SK-N-SH (cell line): ENCODE data around the gene CDKN3. TPM values are rescaled to one million over a fixed set of nuclear protein-coding genes. Genes with fewer than 3 reads are reported as not detected.

Experiments used
- CTCF ChIA-PET: fragments of 300-600, 350-600 bp; formaldehyde crosslinking; extraction: SDS; loops from one replicate; lab custom pipeline; 2021; lab: Yijun Ruan, JAX
- POLR2A ChIA-PET: fragments of 350-600 bp; sonication (Branson Sonifier 250); formaldehyde crosslinking; extraction: SDS; loops from one replicate; lab custom pipeline; 2020; ENCODE audit warnings: antibody characterized with exemption, inconsistent platforms; lab: Yijun Ruan, JAX
- DNase-seq: peaks from one replicate; pipeline ENCODE4 v3.0.0; 2012
- H2AFZ ChIP-seq: fragments of 200-600 bp; sonication (generic); 2 replicates; pipeline ENCODE4 v1.8.1; 2016; ENCODE audit warnings: antibody characterized with exemption, mild to moderate bottlenecking, low read depth
- H3F3A ChIP-seq: fragments of 200-600 bp; sonication (generic); replicated peaks from 2 replicates; pipeline ENCODE3; 2016; ENCODE audit warnings: antibody characterized with exemption, mild to moderate bottlenecking; ENCODE audit not compliant: insufficient read depth
- H3K27ac ChIP-seq, 2 experiments: fragments of 200-500 bp in 1 of 2; fragments of 200-600 bp in 1 of 2; sonication (Bioruptor generic) in 1 of 2; sonication (generic), shearing (Covaris generic) in 1 of 2; 2 replicates each; pipeline versions ENCODE4 v1.5.1 to v1.6.1; 2014 to 2016; ENCODE audit warnings: low read depth in 2 of 2, inconsistent platforms in 1 of 2, low read length in 1 of 2, mild to moderate bottlenecking in 1 of 2, mixed read lengths in 1 of 2
- H3K27me3 ChIP-seq: fragments of 200-600 bp; sonication (generic), shearing (Covaris generic); 2 replicates; pipeline ENCODE4 v1.6.1; 2016; ENCODE audit warnings: mixed run types; ENCODE audit not compliant: insufficient read depth
- H3K36me3 ChIP-seq, 2 experiments: fragments of 200-500 bp in 1 of 2; fragments of 200-600 bp in 1 of 2; sonication (Bioruptor generic) in 1 of 2; sonication (generic) in 1 of 2; replicated peaks in 1 of 2; 2 replicates each; pipeline versions ENCODE3 to v1.5.1; 2014 to 2016; ENCODE audit warnings: low read length in 1 of 2, mild to moderate bottlenecking in 1 of 2; ENCODE audit not compliant: insufficient read depth in 2 of 2, control insufficient read depth in 1 of 2
- H3K4me1 ChIP-seq, 2 experiments: fragments of 200-500 bp in 1 of 2; fragments of 200-600 bp in 1 of 2; sonication (Bioruptor generic) in 1 of 2; sonication (generic), shearing (Covaris generic) in 1 of 2; 2 replicates each; pipeline versions ENCODE4 v1.5.1 to v1.6.1; 2014 to 2016; ENCODE audit warnings: low read depth in 1 of 2, low read length in 1 of 2, mixed run types in 1 of 2; ENCODE audit not compliant: insufficient read depth in 2 of 2, control insufficient read depth in 1 of 2
- H3K4me2 ChIP-seq: fragments of 200-600 bp; sonication (generic), shearing (Covaris generic); 2 replicates; pipeline ENCODE4 v1.6.1; 2017; ENCODE audit warnings: mixed run types
- H3K4me3 ChIP-seq, 2 experiments: fragments of 200-500 bp in 1 of 2; fragments of 200-600 bp in 1 of 2; sonication (Bioruptor generic) in 1 of 2; sonication (generic), shearing (Covaris generic) in 1 of 2; 2 replicates each; pipeline versions ENCODE4 v1.5.1 to v1.8.1; 2014 to 2016; ENCODE audit warnings: low read depth in 2 of 2, inconsistent platforms in 1 of 2, low read length in 1 of 2, mild to moderate bottlenecking in 1 of 2, mixed read lengths in 1 of 2, moderate library complexity in 1 of 2
- H3K79me2 ChIP-seq: fragments of 200-600 bp; sonication (generic); 2 replicates; pipeline ENCODE4 v1.8.1; 2017; ENCODE audit warnings: mild to moderate bottlenecking; ENCODE audit not compliant: insufficient read depth
- H3K9ac ChIP-seq: fragments of 200-600 bp; sonication (generic); 2 replicates; pipeline ENCODE4 v1.6.1; 2017; ENCODE audit warnings: mixed run types
- H3K9me2 ChIP-seq: fragments of 200-600 bp; sonication (generic); 2 replicates; pipeline ENCODE4 v1.6.1; 2017; ENCODE audit warnings: mixed run types
- H3K9me3 ChIP-seq: fragments of 200-600 bp; sonication (generic); 2 replicates; pipeline ENCODE4 v1.6.1; 2017; ENCODE audit warnings: mixed run types, mild to moderate bottlenecking, moderate library complexity
- H4K20me1 ChIP-seq: fragments of 200-600 bp; sonication (generic); 2 replicates; pipeline ENCODE4 v1.6.1; 2017; ENCODE audit warnings: mild to moderate bottlenecking, mixed run types; ENCODE audit not compliant: insufficient read depth
- EP300 ChIP-seq, 2 experiments: IDR thresholded peaks; 2 replicates each; pipeline versions ENCODE4 v1.4.0 to v1.6.1; 2012; ENCODE audit warnings: borderline replicate concordance in 1 of 2, low read depth in 1 of 2, low read length in 1 of 2
- FOXJ3 ChIP-seq: sonication (generic); formaldehyde crosslinking; IDR thresholded peaks from 2 replicates; pipeline ENCODE4 v1.5.1; 2020; ENCODE audit warnings: mild to moderate bottlenecking, missing genetic modification reagents
- GABPA ChIP-seq: IDR thresholded peaks from 2 replicates; pipeline ENCODE4 v1.4.0; 2012; ENCODE audit warnings: low read depth, mild to moderate bottlenecking
- GATA2 ChIP-seq: sonication (generic); formaldehyde crosslinking; IDR thresholded peaks from 2 replicates; pipeline ENCODE4 v1.5.0; 2020; ENCODE audit warnings: mild to moderate bottlenecking, missing genetic modification reagents
- JUND ChIP-seq: IDR thresholded peaks from 2 replicates; pipeline ENCODE4 v1.4.0; 2012
- MXI1 ChIP-seq: IDR thresholded peaks from 2 replicates; pipeline ENCODE4 v1.6.1; 2012; ENCODE audit warnings: mild to moderate bottlenecking, low read depth, low read length, improper control_type of control experiment
- NRF1 ChIP-seq: IDR thresholded peaks from 2 replicates; pipeline ENCODE4 v1.6.1; 2012; ENCODE audit warnings: low read depth, mild to moderate bottlenecking, low read length
- POLR2AphosphoS5 ChIP-seq: IDR thresholded peaks from 2 replicates; pipeline ENCODE4 v1.6.1; 2012; ENCODE audit warnings: low read depth, low read length
- TAF1 ChIP-seq: IDR thresholded peaks from 2 replicates; pipeline ENCODE4 v1.6.1; 2012; ENCODE audit warnings: low read depth, mild to moderate bottlenecking, low read length, moderate library complexity, borderline replicate concordance
- TEAD4 ChIP-seq: IDR thresholded peaks from 2 replicates; pipeline ENCODE4 v1.4.0; 2012; ENCODE audit warnings: mild to moderate bottlenecking, borderline replicate concordance; ENCODE audit not compliant: insufficient read depth
- WGBS: methylation state at CpG from one replicate; pipeline ENCODE4 v1.1.6; 2017; ENCODE audit warnings: low lambda C conversion rate; 5-methylcytosine and 5-hydroxymethylcytosine counted together
- polyA plus RNA-seq, 3 experiments: library from polyadenylated mRNA; depleted of rRNA; stranded (reverse); fragments of >200 nt; gene quantifications; 2 replicates each; pipeline ENCODE4 v1.2.3, GENCODE V29; 2012
- TF ChIP-seq, protein P1 (sequence below): fragments of 200-600 bp; sonication (generic); IDR thresholded peaks from 2 replicates; pipeline ENCODE4 v1.6.1; 2017; ENCODE audit warnings: antibody characterized with exemption, mild to moderate bottlenecking, moderate library complexity
- TF ChIP-seq, protein P2 (sequence below): IDR thresholded peaks from 2 replicates; pipeline ENCODE4; 2012
- TF ChIP-seq, protein P3 (sequence below): fragments of 150-350 bp; IDR thresholded peaks from 2 replicates; pipeline ENCODE4 v1.6.1; 2016; ENCODE audit warnings: mild to moderate bottlenecking, low read depth, low read length
- TF ChIP-seq, protein P4 (sequence below): IDR thresholded peaks from 2 replicates; pipeline ENCODE4 v1.4.0; 2012; ENCODE audit warnings: low read depth, borderline replicate concordance
- TF ChIP-seq, protein P5 (sequence below): IDR thresholded peaks from 2 replicates; pipeline ENCODE4 v1.6.1; 2012; ENCODE audit warnings: mild to moderate bottlenecking, low read depth, low read length, moderate library complexity
- TF ChIP-seq, protein P6 (sequence below): IDR thresholded peaks from 2 replicates; pipeline ENCODE4 v1.4.0; 2012; ENCODE audit warnings: low read depth
- TF ChIP-seq, protein P7 (sequence below): IDR thresholded peaks from 2 replicates; pipeline ENCODE4 v1.4.0; 2012; ENCODE audit warnings: low read depth, borderline replicate concordance

CDKN3 gene
- polyA plus RNA-seq, 1 of the 3 experiments (the other 2 are of a cell fraction): 26.7 TPM

DNA sequence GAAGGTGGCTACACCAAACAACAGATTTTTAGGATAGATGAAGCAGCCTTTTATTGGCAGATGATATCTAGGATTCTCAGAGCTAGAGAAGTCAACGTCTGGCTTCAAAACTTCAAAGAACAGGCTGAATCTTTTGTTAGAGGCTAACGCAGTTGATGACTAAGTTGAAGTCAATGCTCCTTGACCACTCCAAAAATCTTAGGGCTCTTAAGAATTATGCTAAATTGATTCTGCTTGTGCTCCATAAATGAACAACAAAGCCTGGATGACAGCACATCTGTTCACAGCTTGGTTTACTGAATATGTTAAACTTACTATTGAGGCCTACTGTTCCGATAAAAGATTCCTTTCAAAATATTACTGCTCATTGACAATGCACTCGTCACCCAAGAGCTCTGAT is 13.0 kb upstream of the CDKN3 start (continued):
- TF ChIP-seq, protein P1, sequence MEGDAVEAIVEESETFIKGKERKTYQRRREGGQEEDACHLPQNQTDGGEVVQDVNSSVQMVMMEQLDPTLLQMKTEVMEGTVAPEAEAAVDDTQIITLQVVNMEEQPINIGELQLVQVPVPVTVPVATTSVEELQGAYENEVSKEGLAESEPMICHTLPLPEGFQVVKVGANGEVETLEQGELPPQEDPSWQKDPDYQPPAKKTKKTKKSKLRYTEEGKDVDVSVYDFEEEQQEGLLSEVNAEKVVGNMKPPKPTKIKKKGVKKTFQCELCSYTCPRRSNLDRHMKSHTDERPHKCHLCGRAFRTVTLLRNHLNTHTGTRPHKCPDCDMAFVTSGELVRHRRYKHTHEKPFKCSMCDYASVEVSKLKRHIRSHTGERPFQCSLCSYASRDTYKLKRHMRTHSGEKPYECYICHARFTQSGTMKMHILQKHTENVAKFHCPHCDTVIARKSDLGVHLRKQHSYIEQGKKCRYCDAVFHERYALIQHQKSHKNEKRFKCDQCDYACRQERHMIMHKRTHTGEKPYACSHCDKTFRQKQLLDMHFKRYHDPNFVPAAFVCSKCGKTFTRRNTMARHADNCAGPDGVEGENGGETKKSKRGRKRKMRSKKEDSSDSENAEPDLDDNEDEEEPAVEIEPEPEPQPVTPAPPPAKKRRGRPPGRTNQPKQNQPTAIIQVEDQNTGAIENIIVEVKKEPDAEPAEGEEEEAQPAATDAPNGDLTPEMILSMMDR: no peak
- TF ChIP-seq, all 33 proteins: peak for 0

DNA sequence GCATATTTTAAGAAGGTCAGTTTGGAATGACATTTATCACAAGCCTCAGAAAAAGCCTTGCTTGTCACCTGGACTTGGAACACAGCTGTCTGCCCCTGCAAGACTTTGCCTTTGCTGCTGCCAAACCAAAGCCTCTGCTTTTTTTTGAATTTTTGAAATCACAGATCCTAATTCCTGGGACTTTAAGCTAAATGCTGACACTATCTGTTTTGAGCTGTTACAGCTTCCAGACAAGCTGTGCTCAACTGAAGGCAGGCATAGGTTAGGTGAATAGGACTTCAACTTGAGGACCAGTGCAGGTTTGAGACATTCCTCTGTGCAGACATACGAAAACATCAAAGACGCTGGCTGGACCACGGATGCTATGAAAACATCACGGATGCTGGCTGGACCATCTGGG is 11.3 kb upstream of the CDKN3 start:
- CTCF ChIA-PET: no interaction called here
- H3K36me3 ChIP-seq: no peaks in the 10 kb centered on the region
- no peak overlapping the region for H3K27ac ChIP-seq
- no peaks in the 10 kb centered on the region for H3K9me3 ChIP-seq
- no peak overlapping the region for H3K4me2 ChIP-seq
- no peaks in the 10 kb centered on the region for H3K9me2 ChIP-seq
- H2AFZ ChIP-seq: no peak overlapping the region
- 91% methylated on average over 4 of the region's 4 CpGs for WGBS
- DNase-seq: no peak
- POLR2A ChIA-PET: no interaction called here
- no peaks in the 10 kb centered on the region for H4K20me1 ChIP-seq
- no peaks in the 10 kb centered on the region for H3K79me2 ChIP-seq
- no peaks in the 10 kb centered on the region for H3K4me1 ChIP-seq
- no peaks in the 10 kb centered on the region for H3F3A ChIP-seq
- no peak overlapping the region for H3K4me3 ChIP-seq
- peaks cover 7% of the 10 kb centered on the region; the same call in 1 of the 2 replicates for H3K27me3 ChIP-seq
- H3K9ac ChIP-seq: no peak overlapping the region
- TF ChIP-seq, protein P2, sequence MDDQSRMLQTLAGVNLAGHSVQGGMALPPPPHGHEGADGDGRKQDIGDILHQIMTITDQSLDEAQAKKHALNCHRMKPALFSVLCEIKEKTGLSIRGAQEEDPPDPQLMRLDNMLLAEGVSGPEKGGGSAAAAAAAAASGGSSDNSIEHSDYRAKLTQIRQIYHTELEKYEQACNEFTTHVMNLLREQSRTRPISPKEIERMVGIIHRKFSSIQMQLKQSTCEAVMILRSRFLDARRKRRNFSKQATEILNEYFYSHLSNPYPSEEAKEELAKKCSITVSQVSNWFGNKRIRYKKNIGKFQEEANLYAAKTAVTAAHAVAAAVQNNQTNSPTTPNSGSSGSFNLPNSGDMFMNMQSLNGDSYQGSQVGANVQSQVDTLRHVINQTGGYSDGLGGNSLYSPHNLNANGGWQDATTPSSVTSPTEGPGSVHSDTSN: no peak
- TF ChIP-seq GATA2 (no peak), MXI1 (no peak), JUND (no peak), GABPA (no peak), EP300 (IDR thresholded peaks at IDR 0.05; ENCODE audit: borderline replicate concordance in 1 of 2, low read depth in 1 of 2, low read length in 1 of 2) (no peak), TAF1 (no peak), POLR2AphosphoS5 (no peak), NRF1 (no peak), FOXJ3 (no peak), TEAD4 (no peak)
- TF ChIP-seq, protein P3, sequence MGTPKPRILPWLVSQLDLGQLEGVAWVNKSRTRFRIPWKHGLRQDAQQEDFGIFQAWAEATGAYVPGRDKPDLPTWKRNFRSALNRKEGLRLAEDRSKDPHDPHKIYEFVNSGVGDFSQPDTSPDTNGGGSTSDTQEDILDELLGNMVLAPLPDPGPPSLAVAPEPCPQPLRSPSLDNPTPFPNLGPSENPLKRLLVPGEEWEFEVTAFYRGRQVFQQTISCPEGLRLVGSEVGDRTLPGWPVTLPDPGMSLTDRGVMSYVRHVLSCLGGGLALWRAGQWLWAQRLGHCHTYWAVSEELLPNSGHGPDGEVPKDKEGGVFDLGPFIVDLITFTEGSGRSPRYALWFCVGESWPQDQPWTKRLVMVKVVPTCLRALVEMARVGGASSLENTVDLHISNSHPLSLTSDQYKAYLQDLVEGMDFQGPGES: no peak
- TF ChIP-seq, protein P4, sequence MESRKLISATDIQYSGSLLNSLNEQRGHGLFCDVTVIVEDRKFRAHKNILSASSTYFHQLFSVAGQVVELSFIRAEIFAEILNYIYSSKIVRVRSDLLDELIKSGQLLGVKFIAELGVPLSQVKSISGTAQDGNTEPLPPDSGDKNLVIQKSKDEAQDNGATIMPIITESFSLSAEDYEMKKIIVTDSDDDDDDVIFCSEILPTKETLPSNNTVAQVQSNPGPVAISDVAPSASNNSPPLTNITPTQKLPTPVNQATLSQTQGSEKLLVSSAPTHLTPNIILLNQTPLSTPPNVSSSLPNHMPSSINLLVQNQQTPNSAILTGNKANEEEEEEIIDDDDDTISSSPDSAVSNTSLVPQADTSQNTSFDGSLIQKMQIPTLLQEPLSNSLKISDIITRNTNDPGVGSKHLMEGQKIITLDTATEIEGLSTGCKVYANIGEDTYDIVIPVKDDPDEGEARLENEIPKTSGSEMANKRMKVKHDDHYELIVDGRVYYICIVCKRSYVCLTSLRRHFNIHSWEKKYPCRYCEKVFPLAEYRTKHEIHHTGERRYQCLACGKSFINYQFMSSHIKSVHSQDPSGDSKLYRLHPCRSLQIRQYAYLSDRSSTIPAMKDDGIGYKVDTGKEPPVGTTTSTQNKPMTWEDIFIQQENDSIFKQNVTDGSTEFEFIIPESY: no peak
- TF ChIP-seq, protein P1: no peak
- TF ChIP-seq, protein P5, sequence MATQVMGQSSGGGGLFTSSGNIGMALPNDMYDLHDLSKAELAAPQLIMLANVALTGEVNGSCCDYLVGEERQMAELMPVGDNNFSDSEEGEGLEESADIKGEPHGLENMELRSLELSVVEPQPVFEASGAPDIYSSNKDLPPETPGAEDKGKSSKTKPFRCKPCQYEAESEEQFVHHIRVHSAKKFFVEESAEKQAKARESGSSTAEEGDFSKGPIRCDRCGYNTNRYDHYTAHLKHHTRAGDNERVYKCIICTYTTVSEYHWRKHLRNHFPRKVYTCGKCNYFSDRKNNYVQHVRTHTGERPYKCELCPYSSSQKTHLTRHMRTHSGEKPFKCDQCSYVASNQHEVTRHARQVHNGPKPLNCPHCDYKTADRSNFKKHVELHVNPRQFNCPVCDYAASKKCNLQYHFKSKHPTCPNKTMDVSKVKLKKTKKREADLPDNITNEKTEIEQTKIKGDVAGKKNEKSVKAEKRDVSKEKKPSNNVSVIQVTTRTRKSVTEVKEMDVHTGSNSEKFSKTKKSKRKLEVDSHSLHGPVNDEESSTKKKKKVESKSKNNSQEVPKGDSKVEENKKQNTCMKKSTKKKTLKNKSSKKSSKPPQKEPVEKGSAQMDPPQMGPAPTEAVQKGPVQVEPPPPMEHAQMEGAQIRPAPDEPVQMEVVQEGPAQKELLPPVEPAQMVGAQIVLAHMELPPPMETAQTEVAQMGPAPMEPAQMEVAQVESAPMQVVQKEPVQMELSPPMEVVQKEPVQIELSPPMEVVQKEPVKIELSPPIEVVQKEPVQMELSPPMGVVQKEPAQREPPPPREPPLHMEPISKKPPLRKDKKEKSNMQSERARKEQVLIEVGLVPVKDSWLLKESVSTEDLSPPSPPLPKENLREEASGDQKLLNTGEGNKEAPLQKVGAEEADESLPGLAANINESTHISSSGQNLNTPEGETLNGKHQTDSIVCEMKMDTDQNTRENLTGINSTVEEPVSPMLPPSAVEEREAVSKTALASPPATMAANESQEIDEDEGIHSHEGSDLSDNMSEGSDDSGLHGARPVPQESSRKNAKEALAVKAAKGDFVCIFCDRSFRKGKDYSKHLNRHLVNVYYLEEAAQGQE: no peak
- TF ChIP-seq, protein P6, sequence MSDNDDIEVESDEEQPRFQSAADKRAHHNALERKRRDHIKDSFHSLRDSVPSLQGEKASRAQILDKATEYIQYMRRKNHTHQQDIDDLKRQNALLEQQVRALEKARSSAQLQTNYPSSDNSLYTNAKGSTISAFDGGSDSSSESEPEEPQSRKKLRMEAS: no peak
- TF ChIP-seq, protein P7, sequence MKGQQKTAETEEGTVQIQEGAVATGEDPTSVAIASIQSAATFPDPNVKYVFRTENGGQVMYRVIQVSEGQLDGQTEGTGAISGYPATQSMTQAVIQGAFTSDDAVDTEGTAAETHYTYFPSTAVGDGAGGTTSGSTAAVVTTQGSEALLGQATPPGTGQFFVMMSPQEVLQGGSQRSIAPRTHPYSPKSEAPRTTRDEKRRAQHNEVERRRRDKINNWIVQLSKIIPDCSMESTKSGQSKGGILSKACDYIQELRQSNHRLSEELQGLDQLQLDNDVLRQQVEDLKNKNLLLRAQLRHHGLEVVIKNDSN: no peak
